Tibial nerve (tissue), 4 donors: ENCODE measurements around the gene SLC23A2. TPM values are rescaled to one million over a fixed set of nuclear protein-coding genes. Genes with fewer than 3 reads are reported as not detected.

Experiments used
- DNase-seq, 2 donors: peaks; one replicate each; pipeline ENCODE4 v3.0.0-alpha.2; 2019; ENCODE audit warnings: low spot score in 2 of 2
- H3K27ac ChIP-seq, 4 donors: fragments of 200-600 bp; sonication (generic) in 3 of 4; one replicate each; pipeline ENCODE4 v1.5.1; 2017 to 2019; ENCODE audit warnings: mild to moderate bottlenecking in 1 of 4
- H3K27me3 ChIP-seq, 2 donors: fragments of 200-600 bp; sonication (generic) in 1 of 2; one replicate each; pipeline versions ENCODE4 v1.5.1 to v1.6.0; 2017 to 2019
- H3K36me3 ChIP-seq, 3 donors: fragments of 200-600 bp; sonication (generic); one replicate each; pipeline ENCODE4 v1.5.1; 2018 to 2019
- H3K4me1 ChIP-seq, 4 donors: fragments of 200-600 bp; sonication (generic) in 3 of 4; one replicate each; pipeline ENCODE4 v1.5.1; 2017 to 2019
- H3K4me3 ChIP-seq, 4 donors: fragments of 200-600 bp; sonication (generic) in 3 of 4; one replicate each; pipeline ENCODE4 v1.5.1; 2017 to 2019; ENCODE audit warnings: mild to moderate bottlenecking in 1 of 4, moderate library complexity in 1 of 4
- H3K9me3 ChIP-seq, 4 donors: fragments of 200-600 bp; sonication (generic) in 3 of 4; one replicate each; pipeline ENCODE4 v1.5.1; 2017 to 2019
- EP300 ChIP-seq, 2 donors: sonication (generic); formaldehyde crosslinking; IDR thresholded peaks; one replicate each; pipeline ENCODE4 v1.6.1; 2017; ENCODE audit warnings: antibody characterized with exemption in 2 of 2, mild to moderate bottlenecking in 1 of 2
- POLR2A ChIP-seq, 2 donors: fragments of 450-650 bp; IDR thresholded peaks; one replicate each; pipeline ENCODE4 v1.6.1; 2017; ENCODE audit warnings: antibody characterized with exemption in 2 of 2, mild to moderate bottlenecking in 2 of 2, moderate library complexity in 2 of 2
- WGBS, 2 donors: methylation state at CpG; one replicate each; pipeline ENCODE4 v1.1.5; 2018; 5-methylcytosine and 5-hydroxymethylcytosine counted together
- total RNA-seq, 4 donors: library from RNA; depleted of rRNA; stranded (reverse); fragments of >200 nt; gene quantifications; one replicate each; pipeline ENCODE4 v1.1.0, GENCODE V29; 2016
- TF ChIP-seq, protein P1 (sequence below), 5 experiments: fragments of 200-600 bp in 3 of 5; fragments of 450-650 bp in 2 of 5; sonication (generic) in 3 of 5; IDR thresholded peaks; one replicate each; pipeline ENCODE4 v1.5.1; 2016 to 2019; ENCODE audit warnings: antibody characterized with exemption in 5 of 5, mild to moderate bottlenecking in 3 of 5, moderate library complexity in 2 of 5

Gene SLC23A2
- 10 to 100 TPM; 30.6 to 48.5 (median 40.6) TPM for total RNA-seq

DNA sequence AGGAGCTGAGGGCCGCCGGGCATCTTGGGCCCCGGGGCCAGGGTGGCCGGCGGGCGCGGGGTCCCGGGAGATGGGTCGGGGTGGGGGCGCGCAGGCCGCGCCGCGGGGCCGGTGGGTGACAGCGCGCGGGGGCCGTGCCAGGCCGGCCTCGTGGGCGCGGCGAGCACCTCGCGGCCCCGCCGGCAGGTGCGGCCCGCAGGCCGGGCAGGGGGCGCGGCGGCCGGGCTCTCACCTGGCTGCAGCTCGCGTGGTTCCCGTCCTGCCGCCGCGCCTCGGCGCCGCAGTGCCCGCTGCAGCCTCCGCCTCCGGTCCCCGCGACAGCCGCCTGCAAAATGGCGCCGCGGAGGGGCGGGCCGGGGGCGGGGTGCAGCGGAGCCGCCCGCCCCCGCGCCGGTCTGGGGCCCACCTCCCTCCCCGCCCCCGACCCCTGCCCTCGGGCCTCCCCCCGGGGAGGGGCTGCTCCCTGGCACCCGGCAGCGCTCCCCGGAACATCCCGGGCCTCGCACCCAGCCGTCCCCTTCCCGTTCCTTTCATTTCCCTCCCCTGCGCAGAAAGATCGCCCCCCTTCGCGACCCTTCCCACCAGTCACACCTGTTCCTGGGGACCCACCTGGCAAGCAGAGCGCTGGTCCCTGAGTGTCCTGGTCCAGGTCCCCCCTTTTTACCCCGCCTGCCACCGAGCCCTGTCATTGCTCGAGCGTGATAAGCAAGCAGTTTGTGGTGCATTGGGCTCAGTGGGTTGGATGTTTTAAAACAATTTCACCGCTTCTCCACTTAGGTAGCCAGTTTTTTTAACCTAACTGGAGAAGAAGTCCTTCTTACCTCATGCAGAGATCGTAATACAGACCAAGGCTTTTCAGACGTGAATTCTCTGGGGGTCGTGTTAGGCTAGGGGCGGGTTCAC is at the start of gene SLC23A2:
Gene SLC23A2 (minus strand): TSS at position 337 of the 903 bp plus-strand sequence. CDS start 68,948 bp downstream, outside the sequence.
- Histone ChIP-seq H3K4me3 (peak within 1 kb of the TSS; percentile 49 to 82 (median 76)), H3K27ac (peak within 1 kb of the TSS; percentile 37 to 84 (median 78)), H3K4me1 (peaks cover 0 to 26% (median 8%) of the 10 kb centered on the region in 4 donors), H3K9me3 (no peaks in the 10 kb centered on the region), H3K36me3 (no peaks in the 10 kb centered on the region), H3K27me3 (no peaks in the 10 kb centered on the region)
- no peak for DNase-seq
- 1 to 3% methylated on average over 20 to 43 of the region's 88 CpGs for WGBS, 2 donors
- TF ChIP-seq EP300 (IDR thresholded peaks at IDR 0.05) (no peak), POLR2A (IDR thresholded peaks at IDR 0.05) (peak; percentile 36 to 37)

DNA sequence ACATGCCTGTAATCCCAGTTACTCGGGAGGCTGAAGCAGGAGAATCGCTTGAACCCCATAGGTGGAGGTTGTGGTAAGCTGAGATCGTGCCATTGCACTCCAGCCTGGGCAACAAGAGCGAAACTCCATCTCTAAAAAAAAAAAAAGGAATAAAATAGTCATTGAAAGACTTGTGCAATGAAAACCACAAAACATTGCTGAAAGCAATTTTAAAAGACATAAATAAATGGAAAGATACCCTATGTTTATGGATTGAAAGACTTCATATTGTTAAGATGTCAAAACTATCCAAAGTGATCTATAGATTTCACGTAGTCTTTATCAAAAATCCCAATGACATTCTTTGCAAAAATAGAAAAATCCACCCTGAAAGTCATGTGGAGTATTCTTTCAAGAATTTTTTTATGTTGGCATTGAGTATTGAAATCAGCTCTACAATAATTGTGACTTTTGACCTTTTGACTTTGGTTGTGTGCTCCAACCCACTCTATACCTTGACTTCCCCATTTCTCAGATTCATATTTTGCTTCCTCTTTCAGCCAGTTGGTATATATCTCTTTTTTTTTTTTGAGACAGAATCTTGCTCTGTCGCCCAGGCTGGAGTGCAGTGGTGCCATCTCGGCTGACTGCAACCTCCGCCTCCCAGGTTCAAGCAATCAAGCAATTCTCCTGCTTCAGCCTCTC is 45.5 kb upstream of the SLC23A2 start:
- H3K4me1 ChIP-seq: peaks cover 0 to 2% (median 0%) of the 10 kb centered on the region in 4 donors
- H3K27me3 ChIP-seq: no peaks in the 10 kb centered on the region
- no peak for DNase-seq
- no peaks in the 10 kb centered on the region for H3K9me3 ChIP-seq
- no peak overlapping the region for H3K27ac ChIP-seq
- H3K36me3 ChIP-seq: no peaks in the 10 kb centered on the region
- TF ChIP-seq POLR2A (IDR thresholded peaks at IDR 0.05) (no peak), EP300 (IDR thresholded peaks at IDR 0.05) (no peak)
- TF ChIP-seq, protein P1, sequence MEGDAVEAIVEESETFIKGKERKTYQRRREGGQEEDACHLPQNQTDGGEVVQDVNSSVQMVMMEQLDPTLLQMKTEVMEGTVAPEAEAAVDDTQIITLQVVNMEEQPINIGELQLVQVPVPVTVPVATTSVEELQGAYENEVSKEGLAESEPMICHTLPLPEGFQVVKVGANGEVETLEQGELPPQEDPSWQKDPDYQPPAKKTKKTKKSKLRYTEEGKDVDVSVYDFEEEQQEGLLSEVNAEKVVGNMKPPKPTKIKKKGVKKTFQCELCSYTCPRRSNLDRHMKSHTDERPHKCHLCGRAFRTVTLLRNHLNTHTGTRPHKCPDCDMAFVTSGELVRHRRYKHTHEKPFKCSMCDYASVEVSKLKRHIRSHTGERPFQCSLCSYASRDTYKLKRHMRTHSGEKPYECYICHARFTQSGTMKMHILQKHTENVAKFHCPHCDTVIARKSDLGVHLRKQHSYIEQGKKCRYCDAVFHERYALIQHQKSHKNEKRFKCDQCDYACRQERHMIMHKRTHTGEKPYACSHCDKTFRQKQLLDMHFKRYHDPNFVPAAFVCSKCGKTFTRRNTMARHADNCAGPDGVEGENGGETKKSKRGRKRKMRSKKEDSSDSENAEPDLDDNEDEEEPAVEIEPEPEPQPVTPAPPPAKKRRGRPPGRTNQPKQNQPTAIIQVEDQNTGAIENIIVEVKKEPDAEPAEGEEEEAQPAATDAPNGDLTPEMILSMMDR (IDR thresholded peaks at IDR 0.05): no peak
- no peak overlapping the region for H3K4me3 ChIP-seq
- 87% methylated on average over 8 of the region's 8 CpGs for WGBS, 2 donors

DNA sequence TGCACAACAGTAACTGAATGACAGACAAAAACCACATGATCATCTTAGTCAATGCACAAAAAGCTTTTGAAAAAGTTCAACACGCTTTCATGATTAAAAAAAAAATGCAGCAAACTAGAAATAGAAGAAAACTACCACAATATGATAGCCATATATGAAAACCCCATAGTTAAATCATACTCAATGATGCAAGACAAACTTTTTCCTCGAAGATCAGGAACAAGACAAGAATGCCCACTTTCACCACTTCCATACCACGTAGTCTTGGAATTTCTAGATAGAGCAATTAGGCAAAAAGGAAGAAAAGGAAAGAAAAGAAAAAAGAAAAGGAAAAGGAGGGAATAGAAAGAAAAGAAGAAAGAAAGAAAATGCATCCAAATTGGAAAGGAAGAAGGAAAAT is 44.6 kb upstream of the SLC23A2 start:
- Histone ChIP-seq H3K4me1 (peaks cover 0 to 8% (median 0%) of the 10 kb centered on the region in 4 donors), H3K27ac (no peak overlapping the region), H3K4me3 (no peak overlapping the region), H3K36me3 (no peaks in the 10 kb centered on the region), H3K9me3 (no peaks in the 10 kb centered on the region), H3K27me3 (no peaks in the 10 kb centered on the region)
- TF ChIP-seq POLR2A (IDR thresholded peaks at IDR 0.05) (no peak), EP300 (IDR thresholded peaks at IDR 0.05) (no peak)
- TF ChIP-seq, protein P1 (IDR thresholded peaks at IDR 0.05): no peak
- no peak for DNase-seq
- 63 to 65% methylated on average over 3 of the region's 3 CpGs for WGBS, 2 donors

DNA sequence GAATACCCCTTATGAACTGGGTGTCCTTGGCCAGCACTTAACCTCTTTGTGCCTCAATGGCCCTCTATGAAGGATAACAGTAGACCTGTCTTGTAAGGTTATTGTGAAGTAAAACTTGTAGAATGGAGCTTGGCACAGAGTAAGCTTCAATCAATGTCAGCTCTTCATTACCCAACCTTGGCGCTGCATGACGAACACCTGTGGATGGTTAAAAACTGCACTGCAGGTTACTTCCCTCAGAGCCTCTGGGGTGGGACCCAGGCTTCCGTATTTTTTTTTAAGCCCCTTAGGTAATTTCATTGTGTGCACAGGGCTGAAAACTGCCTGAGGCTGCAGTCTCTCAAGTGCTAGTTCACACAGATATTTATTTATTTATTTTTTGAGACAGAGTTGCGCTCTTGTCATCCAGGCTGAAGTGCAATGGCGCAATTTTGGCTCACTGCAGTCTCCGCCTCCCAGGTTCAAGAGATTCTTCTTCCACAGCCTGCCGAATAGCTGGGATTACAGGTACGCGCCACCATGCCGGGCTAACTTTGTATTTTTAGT is 42.8 kb upstream of the SLC23A2 start:
- H3K27ac ChIP-seq: no peak overlapping the region
- no peaks in the 10 kb centered on the region for H3K27me3 ChIP-seq
- TF ChIP-seq, protein P1 (IDR thresholded peaks at IDR 0.05): no peak
- TF ChIP-seq EP300 (IDR thresholded peaks at IDR 0.05): no peak
- TF ChIP-seq POLR2A (IDR thresholded peaks at IDR 0.05): no peak
- DNase-seq: no peak
- 93 to 94% methylated on average over 10 of the region's 10 CpGs for WGBS, 2 donors
- no peak overlapping the region for H3K4me3 ChIP-seq
- H3K9me3 ChIP-seq: no peaks in the 10 kb centered on the region
- H3K4me1 ChIP-seq: peaks cover 0 to 8% (median 0%) of the 10 kb centered on the region in 4 donors
- H3K36me3 ChIP-seq: no peaks in the 10 kb centered on the region

DNA sequence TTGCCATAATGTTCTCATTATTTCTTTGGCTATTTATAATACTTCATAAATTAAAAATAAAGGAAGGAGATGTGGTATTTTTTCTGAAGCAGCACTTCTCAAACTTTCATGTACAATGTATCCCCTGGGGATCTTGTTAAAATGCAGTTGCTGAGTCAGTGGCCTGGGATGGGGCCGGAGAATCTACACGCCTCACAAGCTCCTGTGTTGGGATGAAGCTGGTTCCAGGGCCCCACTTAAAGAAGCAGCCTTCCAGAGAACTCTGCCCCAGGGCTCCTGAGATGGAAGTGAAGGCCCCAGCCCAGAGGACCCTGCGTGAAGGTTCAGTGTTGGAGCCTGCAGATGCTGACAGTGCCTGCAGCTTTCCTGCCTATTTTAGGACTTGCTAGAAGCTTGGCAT is 40.1 kb upstream of the SLC23A2 start:
- Histone ChIP-seq H3K4me3 (no peak overlapping the region), H3K27ac (no peak overlapping the region), H3K4me1 (peaks cover 0 to 8% (median 0%) of the 10 kb centered on the region in 4 donors), H3K27me3 (no peaks in the 10 kb centered on the region), H3K36me3 (no peaks in the 10 kb centered on the region), H3K9me3 (no peaks in the 10 kb centered on the region)
- 32 to 46% methylated on average over 3 of the region's 3 CpGs for WGBS, 2 donors
- TF ChIP-seq, protein P1 (IDR thresholded peaks at IDR 0.05): no peak
- TF ChIP-seq EP300 (IDR thresholded peaks at IDR 0.05) (no peak), POLR2A (IDR thresholded peaks at IDR 0.05) (no peak)
- DNase-seq: no peak
